Thoracic aorta (tissue), 2 donors: ENCODE measurements around the gene MKLN1. TPM values are rescaled to one million over a fixed set of nuclear protein-coding genes. Genes with fewer than 3 reads are reported as not detected.
"Not testable (repeated sequence)": the region's sequence is repeated elsewhere in the genome, so short reads cannot be mapped to it uniquely, and the experiment has no call there.

Experiments
- ATAC-seq: fragments of 150-250 bp; one replicate; pipeline ENCODE4 v1.8.0; 2017; ENCODE audit warnings: low read depth; ENCODE audit not compliant: insufficient number of reproducible peaks, low FRiP score
- DNase-seq: peaks from one replicate; pipeline ENCODE4 v3.0.0-alpha.2; 2020; ENCODE audit warnings: low spot score
- H3K27ac ChIP-seq, 2 donors: fragments of 200-600 bp; sonication (generic); 1 replicate in 1 of 2; 2 replicates in 1 of 2; pipeline ENCODE4 v1.5.1; 2016; ENCODE audit warnings: mild to moderate bottlenecking in 2 of 2, moderate library complexity in 2 of 2
- H3K27me3 ChIP-seq: fragments of 200-600 bp; sonication (generic); replicated peaks from 2 replicates; pipeline ENCODE4 v1.6.0; 2016; ENCODE audit warnings: mild to moderate bottlenecking; ENCODE audit not compliant: insufficient read depth
- H3K36me3 ChIP-seq: fragments of 200-600 bp; sonication (generic); one replicate; pipeline ENCODE4 v1.5.1; 2016
- H3K4me1 ChIP-seq, 2 donors: fragments of 200-600 bp; sonication (generic); 1 replicate in 1 of 2; 2 replicates in 1 of 2; pipeline versions ENCODE4 v1.5.1 to v1.6.0; 2016; ENCODE audit warnings: low read depth in 2 of 2, mild to moderate bottlenecking in 1 of 2; ENCODE audit not compliant: control insufficient read depth in 1 of 2
- H3K4me3 ChIP-seq: fragments of 200-600 bp; sonication (generic); 2 replicates; pipeline ENCODE4 v1.5.1; 2016; ENCODE audit warnings: mild to moderate bottlenecking
- H3K9me3 ChIP-seq: fragments of 200-600 bp; sonication (generic); 2 replicates; pipeline ENCODE4 v1.5.1; 2016
- CTCF ChIP-seq: fragments of 200-600 bp; sonication (generic); IDR thresholded peaks from one replicate; pipeline ENCODE4 v1.5.1; 2019; ENCODE audit warnings: antibody characterized with exemption
- total RNA-seq, 2 donors: library from RNA; depleted of rRNA; stranded (reverse); fragments of >200 nt; gene quantifications; one replicate each; pipeline versions ENCODE4 v1.1.0 to v1.2.3, GENCODE V29; 2016

The MKLN1 gene
- total RNA-seq, 2 donors from 2014 or later = 56.7 to 82.4 TPM

GRCh38 chr7:131511774-131512535 is 184.3 kb downstream of the MKLN1 start:
- TF ChIP-seq CTCF = no peak
- no peaks in the 10 kb centered on the region for H3K27me3 ChIP-seq
- H3K36me3 ChIP-seq = no peaks in the 10 kb centered on the region
- ATAC-seq = no peak
- no peak for DNase-seq
- peak overlapping the region; percentile 21 to 73 for H3K27ac ChIP-seq
- H3K4me1 ChIP-seq = peaks cover 10 to 46% of the 10 kb centered on the region in 2 donors
- no peak overlapping the region for H3K4me3 ChIP-seq
- no peaks in the 10 kb centered on the region for H3K9me3 ChIP-seq

- TF ChIP-seq CTCF = peak; percentile 89
- Histone ChIP-seq H3K4me1 (peaks cover 8 to 42% of the 10 kb centered on the region in 2 donors), H3K27me3 (no peaks in the 10 kb centered on the region), H3K9me3 (no peaks in the 10 kb centered on the region), H3K27ac (peak overlapping the region; percentile 44 to 58), H3K4me3 (peak overlapping the region; percentile 34), H3K36me3 (no peaks in the 10 kb centered on the region)
- ATAC-seq (peak; percentile 91), DNase-seq (peak; percentile 60)
Observed at GRCh38 chr7:131513245-131514061, 185.8 kb downstream of the MKLN1 start.

- H3K36me3 ChIP-seq, H3K27me3 ChIP-seq, H3K9me3 ChIP-seq, ATAC-seq, DNase-seq, H3K4me3 ChIP-seq: not testable (repeated sequence)
- Histone ChIP-seq H3K4me1 (peaks cover 13 to 61% of the 10 kb centered on the region in 2 donors), H3K27ac (peak overlapping the region; percentile 26 to 58)
Observed at GRCh38 chr7:131515471-131515870, 187.8 kb downstream of the MKLN1 start.

- ATAC-seq (no peak), DNase-seq (no peak)
- Histone ChIP-seq H3K9me3 (no peaks in the 10 kb centered on the region), H3K27me3 (no peaks in the 10 kb centered on the region), H3K4me1 (peaks cover 13 to 63% of the 10 kb centered on the region in 2 donors), H3K27ac (no peak overlapping the region), H3K4me3 (no peak overlapping the region), H3K36me3 (no peaks in the 10 kb centered on the region)
- no peak for TF ChIP-seq CTCF
Observed at GRCh38 chr7:131517218-131517923, 189.7 kb downstream of the MKLN1 start.

GRCh38 chr7:131518626-131519025 is 190.9 kb downstream of the MKLN1 start:
- no peak for DNase-seq
- peak overlapping the region in 1 of 2 donors; percentile 66 for H3K27ac ChIP-seq

More at GRCh38 chr7:131518626-131519025, 190.9 kb downstream of the MKLN1 start:
- no peak for TF ChIP-seq CTCF
- Histone ChIP-seq H3K4me1 (peaks cover 11 to 57% of the 10 kb centered on the region in 2 donors), H3K27me3 (no peaks in the 10 kb centered on the region), H3K4me3 (no peak overlapping the region), H3K36me3 (no peaks in the 10 kb centered on the region), H3K9me3 (no peaks in the 10 kb centered on the region)
- no peak for ATAC-seq
